T-helper 2 cell treated with Interferon-gamma antibody and Interleukin-4, amounts not matched to agents 5 μg/mL and 100 μg/mL, for 36 hours (primary cell): ENCODE measurements around the gene NSFL1C.
"Not testable (repeated sequence)": the region's sequence is repeated elsewhere in the genome, so short reads cannot be mapped to it uniquely, and the experiment has no call there.

ENCODE experiments used
- DNase-seq: peaks from one replicate; pipeline ENCODE4 v3.0.0; 2021; ENCODE audit warnings: low spot score
- H3K27ac Mint-ChIP-seq: one replicate; pipeline ENCODE4 v1.8.0; 2021; ENCODE audit warnings: mild to moderate bottlenecking, mixed read lengths
- H3K27me3 Mint-ChIP-seq: one replicate; pipeline ENCODE4 v1.8.0; 2021; ENCODE audit warnings: low read depth, mixed read lengths
- H3K36me3 Mint-ChIP-seq: one replicate; pipeline ENCODE4 v1.8.0; 2021; ENCODE audit warnings: low read depth, mixed read lengths
- H3K4me1 Mint-ChIP-seq: one replicate; pipeline ENCODE4 v1.8.0; 2021; ENCODE audit warnings: low read depth, mixed read lengths
- H3K4me3 Mint-ChIP-seq: one replicate; pipeline ENCODE4 v1.8.0; 2022; ENCODE audit warnings: mild to moderate bottlenecking, moderate library complexity, mixed read lengths
- H3K9me3 Mint-ChIP-seq: one replicate; pipeline ENCODE4 v1.8.0; 2021; ENCODE audit warnings: mixed read lengths

Gene NSFL1C

GRCh38 chr20:1417790-1418189 is 48.9 kb downstream of the NSFL1C start:
- H3K27ac Mint-ChIP-seq, result no peak overlapping the region

GRCh38 chr20:1417273-1417672 is 49.4 kb downstream of the NSFL1C start:
- H3K36me3 Mint-ChIP-seq, result no peaks in the 10 kb centered on the region
- H3K4me3 Mint-ChIP-seq, result no peak overlapping the region

More at GRCh38 chr20:1417790-1418189, 48.9 kb downstream of the NSFL1C start:
- Mint-ChIP-seq H3K9me3 (peaks cover 22% of the 10 kb centered on the region), H3K4me3 (no peak overlapping the region), H3K36me3 (no peaks in the 10 kb centered on the region), H3K4me1 (peaks cover 9% of the 10 kb centered on the region), H3K27me3 (peaks cover 30% of the 10 kb centered on the region)
- DNase-seq, result no peak

GRCh38 chr20:1415667-1416468 is 50.8 kb downstream of the NSFL1C start:
- DNase-seq, result peak; percentile 22
- peaks cover 24% of the 10 kb centered on the region for H3K9me3 Mint-ChIP-seq
- H3K27me3 Mint-ChIP-seq, result peaks cover 39% of the 10 kb centered on the region
- no peaks in the 10 kb centered on the region for H3K36me3 Mint-ChIP-seq
- peaks cover 6% of the 10 kb centered on the region for H3K4me1 Mint-ChIP-seq
- no peak overlapping the region for H3K4me3 Mint-ChIP-seq
- H3K27ac Mint-ChIP-seq, result no peak overlapping the region

More at GRCh38 chr20:1417273-1417672, 49.4 kb downstream of the NSFL1C start:
- peaks cover 35% of the 10 kb centered on the region for H3K27me3 Mint-ChIP-seq
- H3K27ac Mint-ChIP-seq, result no peak overlapping the region
- peaks cover 6% of the 10 kb centered on the region for H3K4me1 Mint-ChIP-seq
- no peak for DNase-seq
- peaks cover 22% of the 10 kb centered on the region for H3K9me3 Mint-ChIP-seq

- no peak overlapping the region for H3K4me3 Mint-ChIP-seq
- no peaks in the 10 kb centered on the region for H3K36me3 Mint-ChIP-seq
- no peak for DNase-seq
- peaks cover 39% of the 10 kb centered on the region for H3K27me3 Mint-ChIP-seq
- peaks cover 6% of the 10 kb centered on the region for H3K4me1 Mint-ChIP-seq
- no peak overlapping the region for H3K27ac Mint-ChIP-seq
- H3K9me3 Mint-ChIP-seq, result peaks cover 15% of the 10 kb centered on the region
These were observed 51.7 kb downstream of the NSFL1C start for GRCh38 chr20:1414982-1415381.

DNA sequence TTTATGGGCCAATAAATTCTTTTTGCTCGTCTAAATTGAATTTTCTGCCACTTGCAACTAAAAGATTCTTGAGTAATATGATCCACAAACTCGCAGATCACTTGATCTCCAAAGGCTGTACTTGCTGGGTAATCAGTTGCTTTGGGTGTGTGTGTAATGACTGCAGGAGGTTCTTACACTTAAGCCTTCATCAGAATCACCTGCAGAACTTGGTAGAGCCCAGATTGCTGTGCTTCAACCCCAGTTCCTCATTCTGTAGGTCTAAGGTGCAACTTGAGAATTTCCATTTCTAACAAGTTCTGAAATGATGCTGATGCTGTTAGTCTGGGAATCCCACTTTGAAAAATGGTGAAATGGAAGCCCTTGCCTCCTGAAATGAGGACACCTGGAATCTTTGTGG is 60.8 kb downstream of the NSFL1C start:
- no peaks in the 10 kb centered on the region for H3K36me3 Mint-ChIP-seq
- no peak overlapping the region for H3K27ac Mint-ChIP-seq
- H3K4me3 Mint-ChIP-seq, result no peak overlapping the region
- H3K4me1 Mint-ChIP-seq, result peaks cover 8% of the 10 kb centered on the region
- peaks cover 14% of the 10 kb centered on the region for H3K9me3 Mint-ChIP-seq
- no peak for DNase-seq
- peaks cover 21% of the 10 kb centered on the region for H3K27me3 Mint-ChIP-seq

DNA sequence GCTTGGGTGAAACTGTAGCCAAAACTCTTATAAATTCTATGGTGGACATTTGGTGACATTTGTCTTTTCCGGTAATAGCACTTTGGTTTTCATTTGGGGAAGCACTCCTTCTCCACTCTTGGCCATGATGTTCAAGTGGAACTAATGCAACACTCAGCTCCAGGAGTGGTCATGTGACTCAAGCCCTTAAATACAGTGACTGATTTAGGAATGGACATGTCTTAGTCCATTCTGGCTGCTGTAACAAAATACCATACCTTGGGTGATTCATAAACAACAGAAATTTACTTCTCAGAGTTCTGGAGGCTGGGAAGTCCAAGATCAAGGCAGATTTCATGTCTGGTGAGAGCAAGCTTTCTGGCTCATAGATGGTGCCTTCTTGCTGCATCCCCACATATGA is 63.0 kb downstream of the NSFL1C start:
- peaks cover 11% of the 10 kb centered on the region for H3K27me3 Mint-ChIP-seq
- H3K27ac Mint-ChIP-seq, result no peak overlapping the region
- H3K36me3 Mint-ChIP-seq, result no peaks in the 10 kb centered on the region
- no peak overlapping the region for H3K4me3 Mint-ChIP-seq
- peaks cover 10% of the 10 kb centered on the region for H3K9me3 Mint-ChIP-seq
- DNase-seq, result no peak
- peaks cover 10% of the 10 kb centered on the region for H3K4me1 Mint-ChIP-seq

DNA sequence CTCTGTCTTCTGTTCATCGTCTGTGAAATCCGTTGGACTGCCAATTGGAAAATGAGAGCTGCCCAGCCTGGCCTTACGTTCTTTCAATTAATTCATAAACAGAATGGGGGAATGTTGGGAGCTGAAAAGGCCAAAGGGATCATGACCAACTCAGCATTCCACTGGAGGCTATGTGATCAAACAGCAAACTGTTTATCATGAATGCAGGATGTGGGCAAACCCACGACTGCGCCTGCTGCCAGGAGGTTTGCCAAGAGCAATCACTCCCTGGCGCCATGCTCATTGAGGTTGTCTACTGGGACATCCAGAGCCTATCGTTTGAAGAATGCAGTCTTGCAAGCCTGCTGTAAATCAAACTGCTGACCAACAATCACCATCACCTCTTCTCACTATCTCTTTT is 64.5 kb downstream of the NSFL1C start:
- Mint-ChIP-seq H3K36me3 (no peaks in the 10 kb centered on the region), H3K27me3 (peaks cover 11% of the 10 kb centered on the region), H3K4me1 (peaks cover 10% of the 10 kb centered on the region), H3K4me3 (no peak overlapping the region), H3K27ac (no peak overlapping the region), H3K9me3 (peaks cover 12% of the 10 kb centered on the region)
- no peak for DNase-seq

- Mint-ChIP-seq H3K36me3 (peaks cover 2% of the 10 kb centered on the region), H3K9me3 (peaks cover 18% of the 10 kb centered on the region), H3K4me1 (peaks cover 16% of the 10 kb centered on the region), H3K27me3 (peaks cover 8% of the 10 kb centered on the region), H3K4me3 (no peak overlapping the region), H3K27ac (no peak overlapping the region)
- DNase-seq, result no peak
These were observed 65.2 kb downstream of the NSFL1C start for GRCh38 chr20:1401451-1401907.

- not testable (repeated sequence) for DNase-seq, H3K27ac Mint-ChIP-seq, H3K4me3 Mint-ChIP-seq, H3K36me3 Mint-ChIP-seq
- peaks cover 20% of the 10 kb centered on the region for H3K9me3 Mint-ChIP-seq
- H3K27me3 Mint-ChIP-seq, result peaks cover 14% of the 10 kb centered on the region
- H3K4me1 Mint-ChIP-seq, result peaks cover 24% of the 10 kb centered on the region
These were observed 66.8 kb downstream of the NSFL1C start for GRCh38 chr20:1399678-1400366.

GRCh38 chr20:1398185-1398584 is 68.5 kb downstream of the NSFL1C start:
- Mint-ChIP-seq H3K4me1 (peaks cover 34% of the 10 kb centered on the region), H3K9me3 (peaks cover 17% of the 10 kb centered on the region), H3K27me3 (peaks cover 16% of the 10 kb centered on the region)
- H3K4me3 Mint-ChIP-seq, H3K36me3 Mint-ChIP-seq, DNase-seq, H3K27ac Mint-ChIP-seq: not testable (repeated sequence)

DNA sequence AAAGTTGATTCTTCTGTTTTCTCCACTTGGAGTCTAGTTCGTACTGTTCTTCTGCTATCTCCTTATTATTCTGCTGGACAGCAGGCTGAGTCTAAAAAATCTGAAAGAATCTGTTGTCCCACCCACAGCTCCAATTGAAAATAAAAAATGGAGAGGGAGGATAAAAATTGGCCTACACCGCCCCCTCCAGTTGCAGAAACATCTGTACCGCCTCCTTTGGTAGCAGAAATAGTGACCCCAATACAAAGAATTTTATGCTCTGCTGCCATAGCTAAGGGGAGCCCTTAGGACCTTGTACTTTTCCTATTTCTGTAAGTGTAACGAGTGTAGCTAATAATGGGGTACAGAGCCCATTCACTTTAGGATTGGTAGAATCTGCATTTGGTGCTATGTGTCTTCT is 68.9 kb downstream of the NSFL1C start:
- no peak for DNase-seq
- no peak overlapping the region for H3K4me3 Mint-ChIP-seq
- H3K4me1 Mint-ChIP-seq, result peaks cover 35% of the 10 kb centered on the region
- H3K27ac Mint-ChIP-seq, result no peak overlapping the region
- H3K27me3 Mint-ChIP-seq, result peaks cover 16% of the 10 kb centered on the region
- peaks cover 2% of the 10 kb centered on the region for H3K36me3 Mint-ChIP-seq
- peaks cover 15% of the 10 kb centered on the region for H3K9me3 Mint-ChIP-seq

- peaks cover 6% of the 10 kb centered on the region for H3K36me3 Mint-ChIP-seq
- no peak for DNase-seq
- peaks cover 10% of the 10 kb centered on the region for H3K9me3 Mint-ChIP-seq
- H3K27ac Mint-ChIP-seq, result no peak overlapping the region
- peaks cover 16% of the 10 kb centered on the region for H3K27me3 Mint-ChIP-seq
- H3K4me1 Mint-ChIP-seq, result peaks cover 31% of the 10 kb centered on the region
- H3K4me3 Mint-ChIP-seq, result no peak overlapping the region
These were observed 69.9 kb downstream of the NSFL1C start for GRCh38 chr20:1396702-1397101.

DNA sequence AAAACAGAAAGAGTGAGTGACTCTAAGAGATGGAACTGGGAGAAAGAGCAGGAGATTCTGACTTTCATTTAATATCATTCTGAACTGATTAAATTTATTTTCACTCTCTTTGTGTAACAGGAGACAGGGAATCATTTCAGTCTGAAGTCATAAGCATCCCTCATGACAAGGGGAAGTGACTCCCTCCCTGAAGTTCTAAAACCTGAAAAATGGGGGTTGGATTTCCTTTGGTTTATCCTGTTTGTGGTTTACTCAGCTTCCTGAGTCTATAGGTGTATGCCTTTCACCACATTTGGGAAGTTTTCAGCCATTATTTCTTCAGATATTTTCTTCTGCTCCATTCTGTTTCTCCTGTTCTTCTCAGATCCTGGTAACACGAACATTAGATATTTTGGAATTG is 70.4 kb downstream of the NSFL1C start:
- Mint-ChIP-seq H3K27ac (no peak overlapping the region), H3K27me3 (peaks cover 16% of the 10 kb centered on the region), H3K36me3 (peaks cover 8% of the 10 kb centered on the region), H3K9me3 (peaks cover 10% of the 10 kb centered on the region), H3K4me3 (no peak overlapping the region), H3K4me1 (peaks cover 34% of the 10 kb centered on the region)
- DNase-seq, result no peak

DNA sequence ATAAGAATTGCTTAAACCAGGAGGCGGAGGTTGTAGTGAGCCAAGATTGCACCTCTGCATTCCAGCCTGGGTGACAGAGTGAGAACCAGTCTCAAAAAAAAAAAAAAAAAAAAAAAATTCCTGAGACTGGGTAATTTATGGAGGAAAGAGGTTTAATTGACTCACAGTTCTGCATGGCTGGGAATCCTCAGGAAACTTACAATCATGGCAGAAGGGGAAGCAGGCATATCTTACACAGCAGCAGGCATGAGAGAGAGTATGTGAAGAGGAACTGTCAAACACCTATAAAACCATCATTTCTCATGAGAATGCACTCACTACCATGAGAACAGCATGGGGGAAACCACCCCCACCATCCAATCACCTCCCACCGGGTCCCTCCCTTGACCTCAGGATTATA is 72.0 kb downstream of the NSFL1C start:
- peaks cover 47% of the 10 kb centered on the region for H3K4me1 Mint-ChIP-seq
- H3K4me3 Mint-ChIP-seq, result no peak overlapping the region
- peaks cover 10% of the 10 kb centered on the region for H3K9me3 Mint-ChIP-seq
- peaks cover 18% of the 10 kb centered on the region for H3K36me3 Mint-ChIP-seq
- no peak overlapping the region for H3K27ac Mint-ChIP-seq
- DNase-seq, result no peak
- peaks cover 16% of the 10 kb centered on the region for H3K27me3 Mint-ChIP-seq
